SKM-1 treated with dmso at 0.1 percent for 144 hours (cell line): ENCODE data around the gene ZFAND3.

ENCODE experiments used
- DNase-seq: peaks from one replicate; lab custom pipeline; 2025; ENCODE audit not compliant: unreplicated experiment; lab: John Stamatoyannopoulos, UW

The ZFAND3 gene

DNA sequence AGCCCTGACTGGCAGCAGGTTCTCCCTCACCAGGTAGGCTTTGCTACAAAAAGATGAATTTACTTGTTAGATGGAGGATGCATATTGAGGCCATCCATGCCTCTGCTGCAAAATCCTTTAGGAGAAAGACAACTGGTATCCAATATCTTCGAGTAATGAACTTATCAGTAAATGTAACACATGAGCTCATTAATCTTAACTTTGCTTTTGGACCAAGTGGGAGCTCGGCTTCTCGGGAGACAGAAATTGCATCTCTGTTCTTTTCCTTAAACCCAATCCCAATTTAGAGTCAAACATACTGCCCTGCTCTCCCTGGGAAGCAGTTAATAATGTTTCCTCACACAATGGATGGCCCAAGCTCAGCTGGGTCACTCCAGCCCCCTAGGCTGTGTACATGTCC is 330.5 kb downstream of the ZFAND3 start:
- no peak for DNase-seq

DNA sequence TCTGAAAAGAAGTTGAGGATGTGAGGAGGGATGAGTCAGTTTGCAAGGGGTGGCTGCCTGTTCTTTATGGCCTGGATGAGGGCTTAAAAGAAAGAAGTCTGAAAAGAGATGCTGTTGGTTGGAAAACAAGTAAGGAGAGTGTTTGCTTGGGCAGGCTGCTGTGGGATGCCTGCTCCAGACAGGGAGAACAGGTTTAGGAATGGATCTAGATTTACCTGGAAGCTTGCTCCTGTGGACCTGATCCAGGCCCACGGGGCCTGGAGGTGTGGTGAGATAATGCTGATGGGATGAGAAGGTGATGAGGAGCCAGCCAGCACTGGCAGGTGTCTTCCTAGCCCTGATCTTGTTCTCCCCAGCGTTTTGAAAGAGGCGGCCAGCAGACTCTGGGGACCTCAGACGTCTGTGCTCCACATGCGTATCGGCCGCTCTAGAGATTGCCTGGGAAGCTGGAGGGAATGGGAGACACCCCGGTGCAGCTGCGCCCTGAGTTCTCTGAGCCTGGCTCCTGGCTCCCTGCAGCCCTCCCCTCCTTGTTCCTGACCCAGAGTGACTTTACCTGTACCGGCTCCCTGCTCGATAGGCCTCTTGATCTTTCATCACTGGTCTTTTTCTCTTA is 331.3 kb downstream of the ZFAND3 start:
- no peak for DNase-seq

DNA sequence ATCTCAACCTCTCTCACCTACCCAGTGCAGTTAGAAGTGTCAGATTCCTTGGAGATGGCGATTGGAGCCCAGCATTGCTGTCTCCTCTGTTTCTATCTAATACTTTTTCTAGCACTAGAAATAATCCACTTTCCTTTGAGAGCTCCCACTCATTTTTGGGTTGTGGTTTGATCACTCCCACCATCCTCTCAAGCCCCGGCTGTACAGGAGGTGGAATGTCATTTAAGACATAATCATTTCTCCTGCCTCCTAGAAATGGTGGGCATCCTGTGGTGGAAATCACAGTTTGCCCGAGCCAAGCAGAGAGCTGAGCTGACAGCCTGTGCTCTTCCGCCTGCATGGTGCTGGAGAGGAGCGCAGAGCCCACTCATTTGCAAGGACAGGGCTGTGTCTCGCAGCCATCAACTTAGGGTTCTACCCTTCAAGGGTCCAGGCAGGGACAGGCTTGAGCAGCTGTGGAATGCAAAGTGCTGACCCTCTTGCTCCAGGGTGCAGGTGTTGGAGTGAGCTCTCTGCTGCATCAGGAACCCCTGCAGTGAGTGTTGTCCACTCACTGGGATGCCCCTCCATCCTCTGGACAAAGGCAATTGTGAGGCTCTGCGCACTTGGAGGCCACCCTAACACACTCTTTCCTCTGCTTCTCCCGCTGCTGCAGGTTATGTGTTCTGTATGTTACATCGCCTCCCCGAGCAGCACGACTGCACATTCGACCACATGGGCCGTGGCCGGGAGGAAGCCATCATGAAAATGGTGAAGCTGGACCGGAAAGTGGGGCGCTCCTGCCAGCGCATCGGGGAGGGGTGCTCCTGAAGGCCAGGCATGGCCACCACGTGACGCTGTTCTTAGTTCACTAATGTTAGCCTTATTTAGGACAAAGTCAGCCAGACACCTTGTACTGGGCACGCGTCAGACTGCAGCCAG is 332.3 kb downstream of the ZFAND3 start:
- no peak for DNase-seq

- no peak for DNase-seq
Observed at GRCh38 chr6:38152620-38153019, 333.1 kb downstream of the ZFAND3 start.

- no peak for DNase-seq
Observed at GRCh38 chr6:38153076-38153797, 333.7 kb downstream of the ZFAND3 start.

DNA sequence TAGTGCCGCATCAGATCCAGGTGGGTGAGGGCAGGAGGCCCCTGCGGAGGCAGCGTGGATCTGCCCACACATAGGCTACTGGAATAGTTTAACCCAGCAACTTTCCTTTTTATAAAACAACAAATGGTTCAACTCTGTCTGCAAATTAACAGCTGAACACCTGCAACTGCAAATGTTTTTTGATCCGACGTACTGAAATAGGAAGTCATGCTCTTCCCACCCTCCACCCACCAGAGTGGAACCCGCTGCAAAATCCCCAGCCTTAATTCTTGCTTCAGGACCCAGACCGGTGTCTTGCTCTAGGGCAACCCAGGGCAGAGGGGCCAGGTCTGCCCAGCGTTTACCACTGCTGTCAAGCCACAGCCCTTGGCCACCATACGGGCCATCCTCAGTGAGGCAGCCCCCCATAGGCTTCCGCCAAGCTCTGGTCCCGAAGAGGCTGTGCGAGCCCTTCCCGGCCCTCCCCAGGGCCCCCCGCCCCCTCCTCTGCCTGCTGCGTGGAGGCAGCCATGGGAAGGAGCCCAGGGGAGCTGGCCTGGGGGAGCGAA is 334.3 kb downstream of the ZFAND3 start:
- DNase-seq: no peak

DNA sequence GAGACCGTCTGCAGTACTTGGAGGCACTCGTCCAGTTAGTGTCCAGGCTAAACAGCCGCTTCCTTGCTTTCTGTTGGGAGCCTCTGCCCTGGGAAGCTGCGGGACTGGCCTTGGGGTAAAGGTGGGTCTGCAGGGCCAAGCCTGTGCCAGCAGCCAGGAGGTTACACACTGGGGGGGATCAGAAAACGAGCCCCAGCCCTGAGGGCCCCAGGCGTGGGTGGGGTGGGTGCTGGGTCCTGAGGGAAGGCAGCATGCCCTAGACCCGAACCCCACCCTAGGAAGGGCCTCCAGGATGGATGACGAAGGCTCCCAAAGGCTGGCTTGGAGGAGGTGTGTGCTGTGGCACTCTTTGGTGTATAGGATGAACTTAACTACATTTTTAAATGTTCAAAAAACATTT is 335.2 kb downstream of the ZFAND3 start:
- DNase-seq: no peak

DNA sequence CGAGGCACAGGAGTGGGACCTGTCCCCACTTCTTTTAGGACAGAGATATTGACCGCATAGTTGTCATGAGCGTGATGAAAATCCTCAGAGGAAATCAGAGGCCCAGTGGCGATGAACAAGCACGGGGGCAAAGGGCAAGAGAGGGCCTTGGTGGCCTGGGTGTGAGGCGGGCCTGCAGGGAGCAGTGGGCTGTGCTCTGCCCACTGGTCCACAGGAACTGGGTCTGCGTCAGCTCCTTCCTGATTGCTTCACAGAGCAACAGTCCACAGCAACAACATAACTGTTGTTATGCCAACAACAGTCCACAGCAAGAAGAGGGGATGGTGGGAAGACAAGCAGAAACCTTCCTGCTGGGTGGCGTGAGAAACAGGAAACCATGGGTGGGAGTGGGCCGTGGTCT is 335.6 kb downstream of the ZFAND3 start:
- DNase-seq: no peak

DNA sequence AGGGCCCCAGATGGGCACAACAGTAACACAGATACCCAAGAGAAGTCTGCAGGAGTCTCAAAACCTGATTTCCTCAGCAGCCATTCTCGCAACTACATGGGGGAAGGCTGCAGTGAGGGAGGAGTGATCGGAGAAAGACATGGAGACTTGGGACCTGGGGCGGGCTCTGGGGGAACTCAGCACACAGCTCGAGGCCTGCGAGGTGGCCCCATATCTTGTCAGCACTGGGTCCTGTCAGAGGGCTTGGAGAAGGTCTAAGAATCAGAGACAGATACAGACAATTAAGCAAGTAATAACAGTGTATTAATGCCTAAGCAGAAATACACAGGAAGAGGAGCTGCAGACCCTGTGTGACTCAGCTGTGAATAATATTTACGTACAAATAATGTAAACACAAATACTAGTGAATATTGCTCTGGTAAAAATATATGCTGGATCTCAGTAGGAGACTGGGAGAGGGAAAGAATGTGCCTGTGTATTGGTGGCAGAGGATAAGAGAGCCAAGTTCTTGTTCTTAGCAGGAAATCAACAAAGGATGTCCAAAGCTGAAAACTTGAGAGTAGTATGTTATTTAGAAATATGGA is 336.2 kb downstream of the ZFAND3 start:
- DNase-seq: no peak

DNA sequence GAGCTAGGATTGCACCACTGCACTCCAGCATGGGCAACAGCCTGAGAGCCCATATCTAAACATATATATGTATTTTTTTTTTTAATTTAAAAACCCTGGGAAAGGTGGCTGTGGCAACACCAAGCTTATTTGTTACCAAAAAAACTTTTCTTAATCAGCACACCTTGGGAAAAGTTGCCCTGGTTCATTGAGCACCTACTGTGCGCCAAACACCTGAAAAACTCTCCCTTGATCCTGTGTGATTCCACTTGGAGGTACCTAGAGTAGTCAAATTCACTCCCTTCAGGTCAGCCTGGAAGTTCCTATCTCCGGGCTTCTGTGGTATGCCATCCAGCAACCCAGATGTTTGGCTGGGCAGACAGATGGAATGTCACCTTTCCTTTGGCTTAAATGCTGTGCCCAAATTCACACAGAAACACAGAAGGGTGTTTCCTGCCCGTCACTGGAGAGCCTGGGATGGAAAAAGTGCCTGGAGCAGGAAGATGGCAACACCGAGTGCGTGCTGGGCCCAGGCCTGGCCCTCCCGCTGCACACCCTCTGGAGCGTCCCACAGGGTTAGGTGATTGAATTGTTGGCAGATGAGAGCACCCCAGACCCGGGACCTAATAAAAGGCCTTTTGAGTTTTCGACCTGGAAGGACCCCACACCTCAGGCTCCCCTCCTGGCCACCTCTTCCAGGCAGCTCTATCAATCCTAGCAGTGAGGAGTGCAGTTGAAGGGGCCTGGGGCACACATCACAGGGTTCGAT is 337.5 kb downstream of the ZFAND3 start:
- DNase-seq: no peak

DNA sequence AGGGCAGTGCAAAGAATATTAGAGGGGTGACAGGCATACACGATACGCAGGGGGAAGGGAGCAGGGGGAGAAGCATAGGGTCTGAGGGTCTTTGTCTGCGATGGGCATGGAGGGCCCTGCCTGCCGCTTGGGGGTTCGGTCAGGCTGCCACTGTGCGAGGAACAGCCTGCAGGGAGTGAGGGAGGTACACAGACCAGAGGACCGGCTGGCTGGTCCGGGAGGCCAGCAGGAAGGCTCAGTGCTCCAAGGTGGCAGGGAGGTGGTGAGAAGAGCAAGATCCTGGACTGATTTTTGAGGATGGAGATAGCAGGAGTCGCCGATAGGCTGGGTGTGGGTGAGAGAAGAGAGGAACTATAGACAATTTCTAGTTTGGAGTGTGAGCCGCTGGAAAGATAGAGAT is 338.4 kb downstream of the ZFAND3 start:
- DNase-seq: no peak

GRCh38 chr6:38158762-38159350 is 339.3 kb downstream of the ZFAND3 start:
- no peak for DNase-seq

GRCh38 chr6:38159596-38159995 is 340.1 kb downstream of the ZFAND3 start:
- peak; percentile 7 for DNase-seq

- DNase-seq: no peak
Observed at GRCh38 chr6:38160831-38161230, 341.3 kb downstream of the ZFAND3 start.

GRCh38 chr6:38161331-38161730 is 341.8 kb downstream of the ZFAND3 start:
- DNase-seq: no peak

- no peak for DNase-seq
Observed at GRCh38 chr6:38161754-38162492, 342.4 kb downstream of the ZFAND3 start.

DNA sequence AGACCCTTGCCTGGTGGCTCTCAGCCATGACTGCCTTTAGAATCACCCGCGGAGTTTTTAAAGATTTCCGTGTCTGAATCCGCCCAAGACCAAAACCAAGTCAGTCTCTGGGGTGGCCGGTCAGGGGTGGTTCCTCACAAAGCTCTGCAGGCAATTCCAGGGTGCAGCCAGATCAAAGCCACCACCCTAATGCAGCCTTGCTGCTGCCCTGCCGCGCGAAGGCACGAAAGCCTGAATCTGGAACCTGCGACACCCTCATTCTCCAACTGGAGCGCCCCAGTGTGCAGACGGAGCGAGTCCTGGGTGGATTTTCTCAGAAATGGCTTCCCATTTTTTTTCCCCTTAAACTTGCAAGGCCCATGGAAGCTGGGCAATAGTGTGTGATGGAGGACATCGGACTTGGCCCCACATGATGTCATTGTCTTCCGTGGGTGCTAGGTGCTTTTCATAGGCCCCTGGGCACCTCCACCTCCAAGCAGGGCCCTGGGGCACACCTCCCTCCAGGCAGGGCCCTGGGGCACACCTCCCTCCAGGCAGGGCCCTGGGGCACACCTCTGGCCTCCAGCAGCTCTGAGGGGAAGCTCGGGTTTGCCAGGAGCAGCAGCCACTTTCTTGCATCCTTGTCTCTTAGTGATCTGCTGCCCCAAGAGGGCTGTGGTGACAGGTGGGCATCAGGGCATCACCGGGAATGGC is 343.1 kb downstream of the ZFAND3 start:
- no peak for DNase-seq

DNA sequence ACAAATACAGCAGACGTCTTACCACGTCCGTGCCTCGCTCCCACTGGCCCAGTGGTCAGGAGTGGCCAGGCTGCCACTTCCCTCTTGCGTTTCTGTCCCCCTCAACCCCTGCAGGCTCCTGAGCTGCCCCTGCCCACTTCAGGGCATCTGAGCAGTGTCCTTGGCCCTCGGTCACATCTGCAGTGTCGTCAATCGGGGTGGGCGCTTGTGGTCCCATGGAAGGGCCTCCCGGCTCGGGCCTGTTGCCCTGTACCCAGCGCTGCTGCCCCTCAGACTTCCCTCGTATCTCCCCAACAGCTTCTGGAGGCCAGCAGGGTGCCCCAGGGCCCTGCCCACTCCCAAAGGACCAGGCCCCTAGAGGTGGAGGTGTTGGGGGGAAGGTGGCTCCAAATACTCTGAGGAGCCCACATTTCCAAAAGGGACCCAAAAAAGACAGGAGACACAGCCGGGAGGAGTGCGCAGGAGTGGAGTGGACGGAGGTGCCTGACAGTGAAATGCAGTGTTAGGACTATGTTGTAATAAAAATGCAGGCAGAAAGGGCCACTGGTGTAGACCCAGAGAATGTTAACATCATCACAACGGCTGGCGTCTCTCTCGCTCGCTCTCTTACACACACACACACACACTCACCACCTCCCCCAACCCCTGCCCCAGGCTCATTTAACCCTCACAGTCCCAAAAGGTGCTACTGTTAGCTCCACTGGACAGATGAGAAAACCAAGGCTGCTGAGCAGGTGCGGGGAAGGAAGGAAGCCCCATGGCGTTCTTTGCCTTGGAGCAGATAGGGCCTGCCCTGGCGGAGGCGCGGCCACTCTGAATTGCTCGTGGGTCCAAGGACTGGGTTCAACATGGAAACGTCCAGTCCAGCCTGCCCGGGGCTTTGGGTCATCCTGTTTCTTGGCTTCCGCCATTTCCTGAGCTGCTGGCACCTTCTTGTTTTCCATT is 343.9 kb downstream of the ZFAND3 start:
- no peak for DNase-seq
